K562 (cell line): ENCODE measurements around the gene PPARG. TPM values are rescaled to one million over a fixed set of nuclear protein-coding genes. Genes with fewer than 3 reads are reported as not detected.

Experiments used
- BCLAF1 ChIP-seq, 2 experiments: fragments of 450-650 bp in 1 of 2; IDR thresholded peaks; 2 replicates each; pipeline ENCODE4 v1.6.1; 2011 to 2017; ENCODE audit warnings: low read depth in 2 of 2, antibody characterized with exemption in 1 of 2, borderline replicate concordance in 1 of 2, low read length in 1 of 2, mild to moderate bottlenecking in 1 of 2, mixed read lengths in 1 of 2; ENCODE audit not compliant: control insufficient read depth in 1 of 2
- BRCA1 ChIP-seq, 2 experiments: fragments of 450-650 bp in 1 of 2; sonication (generic) in 1 of 2; formaldehyde crosslinking in 1 of 2; IDR thresholded peaks; 2 replicates each; pipeline versions ENCODE4 v1.5.0 to v1.6.1; 2017 to 2020; ENCODE audit warnings: mild to moderate bottlenecking in 1 of 2, missing genetic modification reagents in 1 of 2
- CBFB ChIP-seq: sonication (generic); formaldehyde crosslinking; IDR thresholded peaks from 2 replicates; pipeline ENCODE4 v1.4.0; 2020; ENCODE audit warnings: mild to moderate bottlenecking, missing genetic modification reagents
- ETV6 ChIP-seq, 3 experiments: fragments of 150-350 bp in 1 of 3; sonication (generic) in 1 of 3; formaldehyde crosslinking in 1 of 3; IDR thresholded peaks; 2 replicates each; pipeline versions ENCODE4 v1.6.1 to v1.8.0; 2014 to 2022; ENCODE audit warnings: borderline replicate concordance in 2 of 3, low read depth in 2 of 3, antibody characterized with exemption in 1 of 3, low read length in 1 of 3, mild to moderate bottlenecking in 1 of 3, missing genetic modification reagents in 1 of 3
- MAFG ChIP-seq: fragments of 450-650 bp; conservative IDR thresholded peaks from 2 replicates; pipeline ENCODE4 v1.6.1; 2016; ENCODE audit warnings: missing genetic modification characterization, missing compliant biosample characterization
- MAZ ChIP-seq, 2 experiments: fragments of 450-650 bp in 1 of 2; sonication (generic) in 1 of 2; formaldehyde crosslinking; IDR thresholded peaks in 1 of 2; conservative IDR thresholded peaks in 1 of 2; 2 replicates each; pipeline versions ENCODE4 v1.4.0 to v1.5.0; 2020; ENCODE audit warnings: mild to moderate bottlenecking in 1 of 2, missing genetic modification reagents in 1 of 2
- RB1 ChIP-seq: fragments of 450-650 bp; IDR thresholded peaks from 2 replicates; pipeline ENCODE4 v1.6.1; 2017; ENCODE audit warnings: low read depth, mild to moderate bottlenecking
- RREB1 ChIP-seq: fragments of 250-450 bp; sonication (Bioruptor Pico); IDR thresholded peaks from 2 replicates; pipeline ENCODE4 v1.4.0; 2020
- ZNF253 ChIP-seq: fragments of 250-450 bp; sonication (Bioruptor Pico); conservative IDR thresholded peaks from 2 replicates; pipeline ENCODE4 v1.6.1; 2021; ENCODE audit warnings: mild to moderate bottlenecking
- polyA plus RNA-seq, 8 experiments: library from polyadenylated mRNA; depleted of rRNA in 4 of 8; stranded (reverse) in 5 of 8; unstranded in 3 of 8; fragments of >200 nt; fragmentation: Nextera tagmentation in 2 of 8; fragmentation: Illumina TruSeq in 1 of 8; extraction: Ambion mirVana in 2 of 8; extraction: Trizol in 1 of 8; gene quantifications; 2 replicates each; pipeline versions ENCODE4 v1.2.1 to v1.2.3, GENCODE V29; 2011 to 2014; ENCODE audit warnings: inconsistent platforms in 1 of 8, missing spikeins in 1 of 8
- total RNA-seq, 7 experiments: library from RNA; depleted of rRNA in 6 of 7; stranded (reverse); fragments of >200 nt in 6 of 7; fragmentation: Illumina TruSeq in 2 of 7; extraction: Trizol in 2 of 7; gene quantifications; 2 replicates each; pipeline versions ENCODE4 v1.2.1 to v1.2.3, GENCODE V29; 2011 to 2021; ENCODE audit warnings: low replicate concordance in 1 of 7
- TF ChIP-seq, protein P1 (sequence below): fragments of 250-450 bp; sonication (Bioruptor Pico); IDR thresholded peaks from 2 replicates; pipeline ENCODE4 v1.6.1; 2021; ENCODE audit warnings: mild to moderate bottlenecking
- TF ChIP-seq, protein P2 (sequence below): fragments of 250-450 bp; sonication (Bioruptor Pico); IDR thresholded peaks from 2 replicates; pipeline ENCODE4 v1.8.0; 2022; ENCODE audit warnings: inconsistent platforms

PPARG gene
- total and polyA plus RNA-seq, 9 of the 15 experiments (the other 6 are each of a cell fraction or from before 2014, with no cell fraction given): not detected

DNA sequence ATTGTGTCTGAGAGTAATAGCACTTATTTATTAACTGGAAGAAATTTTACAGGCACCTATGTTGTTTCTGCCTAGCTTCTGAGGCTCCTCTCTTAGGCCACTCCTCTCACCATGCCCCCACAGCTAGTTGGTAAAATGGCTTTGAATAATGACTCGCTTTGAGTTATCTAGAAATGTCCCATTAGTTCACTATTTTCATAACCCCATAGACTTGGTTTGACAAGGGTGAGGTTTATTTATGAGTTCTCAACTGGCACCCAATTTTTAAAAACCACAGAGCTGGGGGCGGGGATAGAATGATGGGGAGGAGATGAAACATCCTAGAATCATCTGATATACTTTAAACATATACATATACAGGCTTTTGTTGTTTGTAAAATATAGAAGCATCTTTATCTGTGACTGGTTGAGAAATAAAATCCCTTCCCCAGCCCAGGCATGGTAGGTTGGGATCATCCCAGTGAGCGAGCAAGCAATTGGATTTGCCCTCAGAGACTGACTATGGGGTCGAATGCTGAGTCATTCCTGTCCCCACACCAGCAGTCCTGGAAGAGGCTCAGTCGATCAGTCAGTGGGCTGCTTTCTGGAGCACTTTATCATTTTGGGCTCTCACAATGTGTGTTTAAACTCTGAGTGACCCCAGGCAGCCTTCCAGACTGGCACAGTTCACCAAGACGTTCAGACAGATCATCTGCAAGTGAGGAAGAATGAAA, 135.2 kb downstream of the PPARG start (continued):
- TF ChIP-seq, protein P1, sequence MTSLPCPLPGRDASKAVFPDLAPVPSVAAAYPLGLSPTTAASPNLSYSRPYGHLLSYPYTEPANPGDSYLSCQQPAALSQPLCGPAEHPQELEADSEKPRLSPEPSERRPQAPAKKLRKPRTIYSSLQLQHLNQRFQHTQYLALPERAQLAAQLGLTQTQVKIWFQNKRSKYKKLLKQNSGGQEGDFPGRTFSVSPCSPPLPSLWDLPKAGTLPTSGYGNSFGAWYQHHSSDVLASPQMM (CRISPR knock-in tag): no peak
- no peak for TF ChIP-seq ETV6 (IDR thresholded peaks at IDR 0.05; ENCODE audit: borderline replicate concordance in 1 of 2, low read depth in 2 of 2, low read length in 1 of 2)
- TF ChIP-seq ETV6 (CRISPR knock-in tag; IDR thresholded peaks at IDR 0.05; ENCODE audit: borderline replicate concordance): no peak
- no peak for TF ChIP-seq MAZ (CRISPR knock-in tag; conservative IDR thresholded peaks at IDR 0.05 in 1 of 2, IDR thresholded peaks at IDR 0.05 in 1 of 2)
- no peak for TF ChIP-seq CBFB
- TF ChIP-seq, protein P2, sequence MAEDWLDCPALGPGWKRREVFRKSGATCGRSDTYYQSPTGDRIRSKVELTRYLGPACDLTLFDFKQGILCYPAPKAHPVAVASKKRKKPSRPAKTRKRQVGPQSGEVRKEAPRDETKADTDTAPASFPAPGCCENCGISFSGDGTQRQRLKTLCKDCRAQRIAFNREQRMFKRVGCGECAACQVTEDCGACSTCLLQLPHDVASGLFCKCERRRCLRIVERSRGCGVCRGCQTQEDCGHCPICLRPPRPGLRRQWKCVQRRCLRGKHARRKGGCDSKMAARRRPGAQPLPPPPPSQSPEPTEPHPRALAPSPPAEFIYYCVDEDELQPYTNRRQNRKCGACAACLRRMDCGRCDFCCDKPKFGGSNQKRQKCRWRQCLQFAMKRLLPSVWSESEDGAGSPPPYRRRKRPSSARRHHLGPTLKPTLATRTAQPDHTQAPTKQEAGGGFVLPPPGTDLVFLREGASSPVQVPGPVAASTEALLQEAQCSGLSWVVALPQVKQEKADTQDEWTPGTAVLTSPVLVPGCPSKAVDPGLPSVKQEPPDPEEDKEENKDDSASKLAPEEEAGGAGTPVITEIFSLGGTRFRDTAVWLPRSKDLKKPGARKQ: no peak
- no peak for TF ChIP-seq BRCA1 (IDR thresholded peaks at IDR 0.05)
- TF ChIP-seq BRCA1 (CRISPR knock-in tag; IDR thresholded peaks at IDR 0.05): no peak
- no peak for TF ChIP-seq BCLAF1 (IDR thresholded peaks at IDR 0.05; ENCODE audit: borderline replicate concordance in 1 of 2, control insufficient read depth in 1 of 2, low read depth in 2 of 2, low read length in 1 of 2)
- peak; percentile 46; the same call in 1 of the 2 replicates for TF ChIP-seq MAFG (tag)
- TF ChIP-seq ZNF253 (CRISPR knock-in tag): no peak
- TF ChIP-seq RB1: no peak
- no peak for TF ChIP-seq RREB1 (CRISPR knock-in tag)
